Suppressor macrophage treated with lipopolysaccharide for 1 hour (primary cell): ENCODE measurements around the gene PON2.
"Not testable (repeated sequence)": the region's sequence is repeated elsewhere in the genome, so short reads cannot be mapped to it uniquely, and the experiment has no call there.

ENCODE experiments used
- DNase-seq, 3 donors: peaks; one replicate each; pipeline ENCODE4 v3.0.0-alpha.2; 2020 to 2022

PON2 gene

DNA sequence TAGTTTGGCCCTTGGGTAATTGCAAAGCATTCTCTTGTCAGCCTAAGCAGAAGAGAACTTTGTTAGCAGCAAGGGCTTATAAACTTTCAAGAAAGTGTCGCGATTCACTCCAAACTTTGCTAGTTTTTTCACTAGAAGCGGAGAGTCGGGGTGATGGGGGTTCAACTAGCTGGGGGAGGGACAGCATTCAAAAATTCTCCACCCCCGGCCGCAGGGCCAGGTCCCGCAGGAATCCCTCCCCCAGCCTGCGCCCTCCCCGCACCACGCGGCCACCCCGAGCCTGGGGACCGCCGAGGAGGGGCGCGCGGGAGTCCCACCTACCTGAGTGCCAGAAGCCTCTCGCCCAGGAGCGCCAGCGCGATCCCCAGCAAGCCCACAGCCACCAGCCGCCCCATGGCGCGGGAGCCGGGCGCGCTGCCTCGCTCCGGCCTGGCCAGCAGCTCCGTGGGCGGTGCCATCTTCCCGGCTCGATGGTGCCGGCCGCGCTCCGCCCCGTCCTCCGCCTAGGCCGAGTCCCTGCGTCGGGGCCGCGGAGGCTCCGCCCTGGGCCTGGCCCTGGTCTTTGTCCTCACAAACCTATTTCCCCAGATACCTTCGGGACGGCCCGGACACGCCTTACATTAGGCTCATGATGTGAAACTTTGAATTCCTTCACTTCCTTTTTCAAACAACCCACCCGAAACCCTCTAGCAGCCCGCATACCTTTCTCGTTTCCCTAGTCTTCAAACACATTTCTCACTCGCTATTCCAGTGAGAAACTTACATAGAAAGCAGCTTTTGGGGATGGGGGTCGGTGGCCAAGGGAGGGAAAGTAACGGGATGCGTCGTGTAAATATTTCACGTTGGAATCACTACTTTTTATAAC is at the start of gene PON2:
TSS of gene PON2 (minus strand) at position 472 of the 865 bp plus-strand sequence. CDS start at position 395, 77 bp downstream.
- peak; percentile 78 to 92 (median 83) for DNase-seq

DNA sequence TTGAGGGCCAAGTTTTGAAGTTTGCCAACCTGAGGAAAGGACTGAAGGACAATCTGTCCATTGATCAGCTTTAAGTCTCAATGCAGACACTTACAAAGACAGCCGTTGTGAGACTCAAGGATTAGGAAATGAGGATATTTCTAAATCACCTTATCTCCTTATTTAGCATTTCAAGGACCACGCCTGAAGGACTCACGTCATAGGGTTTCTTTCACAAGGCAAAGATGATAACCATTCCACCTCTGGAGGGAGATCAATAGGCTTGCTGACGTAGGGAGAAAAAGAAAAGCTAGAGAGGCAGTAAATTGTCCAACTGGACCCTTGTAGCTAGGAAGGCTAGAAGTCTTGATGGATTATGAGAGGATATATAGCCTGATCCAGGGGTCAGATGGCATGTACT is 47.6 kb upstream of the PON2 start:
- DNase-seq, result no peak

DNA sequence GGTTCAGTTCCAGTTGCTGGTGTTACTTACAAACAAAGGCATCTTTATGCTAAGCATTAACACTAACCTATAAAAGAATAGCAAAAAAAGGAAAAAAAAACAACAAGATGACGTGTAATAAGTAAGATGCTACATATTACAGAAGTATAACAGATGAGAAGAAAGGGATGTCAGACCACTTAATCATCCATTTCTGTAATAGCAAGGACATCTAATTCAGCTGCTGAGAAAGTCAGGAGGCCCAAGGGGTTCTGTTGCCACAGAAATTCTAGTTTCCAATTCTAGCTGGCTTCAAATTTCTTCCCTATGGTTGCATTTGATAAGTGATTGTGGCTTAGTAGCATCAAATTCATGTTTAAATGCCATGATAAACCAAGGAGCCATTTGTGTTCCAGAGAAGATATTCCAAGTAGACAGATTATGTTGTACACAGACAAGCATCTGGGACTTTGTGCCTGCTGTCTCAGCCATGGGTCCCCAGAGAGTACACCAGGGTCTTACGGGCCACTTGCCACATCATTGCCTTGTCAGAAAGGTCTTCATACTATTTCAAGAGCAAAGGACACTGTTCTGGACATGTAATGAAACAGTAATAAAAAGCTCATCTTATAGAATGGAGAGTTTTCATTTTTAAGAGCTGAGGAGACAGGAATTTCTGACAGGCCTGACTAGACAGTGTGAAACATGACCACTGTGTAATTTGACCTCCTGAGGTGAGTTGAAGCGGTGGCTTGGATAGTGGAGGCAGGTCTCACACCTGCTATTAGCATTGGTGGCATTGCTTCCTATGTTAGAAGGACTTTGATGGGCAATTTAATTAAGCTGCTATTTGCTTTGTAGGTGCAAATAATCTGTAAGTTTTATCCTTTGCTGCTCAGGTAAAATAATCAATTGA is 46.7 kb upstream of the PON2 start:
- DNase-seq, result no peak

- no peak for DNase-seq
Measured at GRCh38 chr7:95479992-95480624, 45.3 kb upstream of the PON2 start.

GRCh38 chr7:95478272-95479037 is 43.6 kb upstream of the PON2 start:
- DNase-seq, result no peak

DNA sequence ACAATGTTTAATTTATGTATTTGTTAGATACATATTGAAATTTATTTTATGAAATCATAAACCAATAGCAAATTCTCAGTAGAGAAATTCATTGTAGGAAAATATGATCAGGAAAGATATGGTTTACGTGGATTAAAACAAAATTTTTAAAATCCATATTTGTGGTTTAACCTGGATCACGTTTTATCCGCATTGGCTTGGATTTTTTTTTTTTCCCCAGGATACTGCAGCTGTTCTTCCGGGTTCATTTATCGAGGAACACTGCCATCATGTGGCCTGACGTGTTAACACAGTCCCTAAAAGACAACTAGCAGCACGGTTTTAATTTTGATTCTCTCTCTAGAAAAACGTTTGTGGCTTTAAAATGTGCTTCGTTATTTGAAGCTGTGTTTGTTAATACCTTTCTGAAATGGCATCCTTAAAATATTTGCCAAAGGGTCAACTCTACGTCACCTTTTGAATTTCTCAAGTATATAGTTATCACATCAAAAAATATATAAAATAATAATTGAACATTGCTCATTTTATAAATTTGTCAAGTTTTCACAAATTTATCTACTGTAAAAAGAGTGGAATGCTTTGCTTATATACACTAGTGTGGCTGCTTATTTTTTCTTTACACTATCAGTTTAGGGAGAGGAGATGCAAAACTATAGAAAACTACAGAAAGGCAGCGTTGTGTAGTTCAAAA is 42.2 kb upstream of the PON2 start:
- peak; percentile 70 to 78 (median 73) for DNase-seq

- DNase-seq, result no peak
Measured at GRCh38 chr7:95476072-95476847, 41.4 kb upstream of the PON2 start.

DNA sequence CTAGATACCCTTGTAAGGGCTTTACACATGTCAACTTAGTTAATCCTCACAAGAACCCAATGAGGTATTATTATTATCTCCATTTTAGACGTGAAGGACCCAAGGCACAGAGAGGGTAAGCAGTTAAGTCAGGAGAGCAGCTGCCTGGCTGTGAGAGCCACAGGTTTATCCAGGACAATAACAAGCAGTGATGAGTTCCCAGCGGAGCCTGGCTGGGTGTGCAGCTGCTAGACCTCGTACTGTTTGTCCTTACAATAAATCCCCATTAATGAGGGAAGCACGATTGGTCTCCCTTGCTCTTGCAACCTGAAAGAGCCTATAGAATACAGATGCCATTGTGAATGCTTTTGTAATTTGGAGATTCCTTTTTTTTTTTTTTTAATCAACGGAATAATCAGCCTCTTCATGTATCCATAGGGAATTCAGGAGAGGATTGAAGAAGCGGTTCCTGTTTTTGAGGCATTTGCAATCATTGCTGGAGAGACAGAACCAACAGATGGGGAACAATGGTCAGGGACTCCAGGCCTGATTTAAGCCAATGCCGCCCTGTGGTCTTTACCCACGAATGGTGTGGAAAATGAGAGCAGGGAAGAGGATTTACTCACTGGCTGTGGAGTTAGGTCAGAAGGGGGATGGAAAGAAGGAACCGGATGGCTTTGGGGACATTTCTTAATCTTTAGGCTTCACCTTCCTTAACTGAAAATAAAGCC is 38.6 kb upstream of the PON2 start:
- DNase-seq, result no peak

GRCh38 chr7:95472581-95473161 is 37.8 kb upstream of the PON2 start:
- DNase-seq, result no peak

- no peak for DNase-seq
Measured at GRCh38 chr7:95471071-95471470, 36.2 kb upstream of the PON2 start.

- peak; percentile 43 to 56 (median 49) for DNase-seq
Measured at GRCh38 chr7:95470452-95470851, 35.6 kb upstream of the PON2 start.

GRCh38 chr7:95469848-95470247 is 35.0 kb upstream of the PON2 start:
- DNase-seq, result no peak

- DNase-seq, result no peak
Measured at GRCh38 chr7:95469187-95469586, 34.4 kb upstream of the PON2 start.

- DNase-seq, result no peak
Measured at GRCh38 chr7:95467912-95468607, 33.2 kb upstream of the PON2 start.

GRCh38 chr7:95460653-95461052 is 25.8 kb upstream of the PON2 start:
- not testable (repeated sequence) for DNase-seq

GRCh38 chr7:95457947-95458346 is 23.1 kb upstream of the PON2 start:
- no peak for DNase-seq

DNA sequence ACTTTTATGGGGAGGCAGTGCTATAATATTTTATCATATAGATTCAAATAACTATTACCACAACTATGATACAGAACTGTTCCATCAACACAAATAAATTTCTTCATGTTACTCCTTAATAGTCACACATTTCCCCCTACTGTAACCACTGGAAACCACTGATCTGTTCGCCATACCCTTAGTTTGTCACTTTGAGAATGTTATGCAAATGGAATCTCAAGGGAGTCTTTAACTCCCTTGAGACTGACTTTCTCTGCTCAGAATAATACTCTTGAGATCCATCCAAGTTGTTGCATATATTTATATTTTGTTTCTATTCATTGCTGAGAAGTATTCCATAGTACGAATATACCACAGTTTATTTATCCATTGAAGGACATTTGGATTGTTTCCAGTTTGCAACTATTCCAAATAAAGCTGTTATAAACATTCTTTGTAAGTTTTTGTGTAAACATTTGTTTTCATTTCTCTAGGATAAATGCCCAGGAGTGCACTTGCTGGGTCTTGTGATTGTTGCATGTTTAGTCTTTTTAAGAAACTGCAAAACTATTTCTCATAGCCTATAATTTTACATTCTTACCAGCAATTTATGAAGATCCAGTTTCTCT is 19.7 kb upstream of the PON2 start:
- no peak for DNase-seq

- DNase-seq, result no peak
Measured at GRCh38 chr7:95446618-95447017, 11.8 kb upstream of the PON2 start.

DNA sequence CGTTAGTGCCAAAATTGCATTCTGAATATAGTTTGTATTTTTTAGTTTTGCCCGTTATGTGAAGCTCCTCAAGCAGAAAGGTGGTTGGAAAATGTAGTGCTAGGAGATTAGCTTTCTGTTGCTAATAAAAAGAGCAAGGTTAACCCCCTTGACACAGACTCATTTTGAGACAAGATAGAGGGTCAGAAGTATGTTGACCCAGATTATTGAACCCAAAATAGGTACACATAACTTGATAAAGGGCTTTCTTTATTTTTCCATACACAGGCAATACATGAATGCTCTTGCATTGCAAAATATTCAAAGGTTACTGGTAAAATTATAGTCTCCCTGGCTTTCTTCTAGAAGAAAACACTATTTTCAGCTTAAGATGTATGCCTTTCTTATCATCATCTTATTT is 10.0 kb upstream of the PON2 start:
- DNase-seq, result no peak
